IMR-90 (cell line): ENCODE results near the gene UBL3. TPM values are rescaled to one million over a fixed set of nuclear protein-coding genes. Genes with fewer than 3 reads are reported as not detected.

ENCODE experiments used
- ATAC-seq: fragments of 200-7000 bp; cut with Tn5 transposase; 2 replicates; pipeline ENCODE4 v1.9.1; 2020; ENCODE audit warnings: low read depth, mild to moderate bottlenecking, moderate library complexity
- BruUV-seq: library from RNA; stranded (reverse); fragments of 400-500 nt; replicated peaks from 2 replicates; lab custom pipeline; 2021; lab: Mats Ljungman, UMichigan
- CTCF ChIA-PET: fragments of 300-600 bp; formaldehyde crosslinking; extraction: SDS; loops from one replicate; lab custom pipeline; 2021; ENCODE audit warnings: antibody characterized with exemption; lab: Yijun Ruan, JAX
- POLR2A ChIA-PET: fragments of 300-600 bp; sonication (Branson Sonifier 250); formaldehyde crosslinking; loops from one replicate; lab custom pipeline; 2022; ENCODE audit warnings: antibody characterized with exemption; ENCODE audit not compliant: unreplicated experiment; lab: Charles Lee
- DNase-seq: peaks from one replicate; pipeline ENCODE4 v3.0.0; 2013
- H2AFZ ChIP-seq: replicated peaks from 2 replicates; pipeline ENCODE3; 2013; ENCODE audit warnings: low read length, mild to moderate bottlenecking; ENCODE audit not compliant: poor library complexity
- H2AK5ac ChIP-seq: 2 replicates; pipeline ENCODE4 v1.6.1; 2013; ENCODE audit warnings: low read depth, low read length, inconsistent platforms
- H2AK9ac ChIP-seq: replicated peaks from 2 replicates; pipeline ENCODE3; 2013; ENCODE audit warnings: mild to moderate bottlenecking, low read depth, low read length, moderate library complexity; ENCODE audit not compliant: poor library complexity
- H2BK120ac ChIP-seq: 2 replicates; pipeline ENCODE4 v1.6.1; 2013; ENCODE audit warnings: low read depth, low read length, inconsistent platforms
- H2BK15ac ChIP-seq: 3 replicates; pipeline ENCODE4 v1.6.1; 2013; ENCODE audit warnings: low read depth, low read length, inconsistent platforms
- H2BK20ac ChIP-seq: 2 replicates; pipeline ENCODE4 v1.6.1; 2013; ENCODE audit warnings: low read depth, mild to moderate bottlenecking, inconsistent platforms, low read length, moderate library complexity
- H2BK5ac ChIP-seq: 2 replicates; pipeline ENCODE4 v1.6.1; 2013; ENCODE audit warnings: mild to moderate bottlenecking, low read depth, low read length, inconsistent platforms; ENCODE audit not compliant: poor library complexity, severe bottlenecking
- H3K14ac ChIP-seq: replicated peaks from 2 replicates; pipeline ENCODE4 v1.6.1; 2013; ENCODE audit warnings: low read depth, low read length, inconsistent platforms
- H3K18ac ChIP-seq: 2 replicates; pipeline ENCODE4 v1.6.1; 2013; ENCODE audit warnings: low read depth, low read length, control low read depth
- H3K23ac ChIP-seq: 2 replicates; pipeline ENCODE4 v1.6.1; 2013; ENCODE audit warnings: low read depth, low read length, inconsistent platforms
- H3K27ac ChIP-seq: 2 replicates; pipeline ENCODE4 v1.5.1; 2013; ENCODE audit warnings: mild to moderate bottlenecking, control low read depth, low read length; ENCODE audit not compliant: insufficient read depth
- H3K27me3 ChIP-seq: 2 replicates; pipeline ENCODE4 v1.6.1; 2013; ENCODE audit warnings: low read length; ENCODE audit not compliant: control insufficient read depth, insufficient read depth
- H3K36me3 ChIP-seq: 2 replicates; pipeline ENCODE4 v1.6.1; 2013; ENCODE audit warnings: low read length, mixed read lengths; ENCODE audit not compliant: control insufficient read depth, insufficient read depth
- H3K4ac ChIP-seq: 2 replicates; pipeline ENCODE4 v1.6.1; 2013; ENCODE audit warnings: low read depth, low read length, inconsistent platforms
- H3K4me1 ChIP-seq: 2 replicates; pipeline ENCODE4 v1.6.1; 2013; ENCODE audit warnings: low read length, mixed read lengths; ENCODE audit not compliant: control insufficient read depth, insufficient read depth
- H3K4me2 ChIP-seq: 2 replicates; pipeline ENCODE4 v1.6.1; 2013; ENCODE audit warnings: low read depth, mild to moderate bottlenecking, control low read depth, low read length, moderate library complexity
- H3K4me3 ChIP-seq: 2 replicates; pipeline ENCODE4 v1.5.1; 2013; ENCODE audit warnings: low read depth, mild to moderate bottlenecking, control low read depth, low read length, moderate library complexity; ENCODE audit not compliant: insufficient read depth
- H3K56ac ChIP-seq: 2 replicates; pipeline ENCODE4 v1.6.1; 2013; ENCODE audit warnings: low read length, inconsistent platforms; ENCODE audit not compliant: insufficient read depth; ENCODE audit errors: extremely low read depth
- H3K79me1 ChIP-seq, 2 experiments: 2 replicates each; pipeline ENCODE4 v1.6.1; 2013; ENCODE audit warnings: low read length in 2 of 2, inconsistent platforms in 1 of 2, low read depth in 1 of 2
- H3K9ac ChIP-seq: 2 replicates; pipeline ENCODE4 v1.6.1; 2013; ENCODE audit warnings: low read depth, low read length, control low read depth
- H3K9me1 ChIP-seq: 2 replicates; pipeline ENCODE4 v1.6.1; 2013; ENCODE audit warnings: low read length, inconsistent platforms; ENCODE audit not compliant: insufficient read depth
- H3K9me3 ChIP-seq: 2 replicates; pipeline ENCODE4 v1.6.1; 2013; ENCODE audit warnings: low read length; ENCODE audit not compliant: control insufficient read depth, insufficient read depth
- H4K20me1 ChIP-seq: 2 replicates; pipeline ENCODE4 v1.6.1; 2013; ENCODE audit warnings: low read length, inconsistent platforms; ENCODE audit not compliant: insufficient read depth
- H4K5ac ChIP-seq: 2 replicates; pipeline ENCODE4 v1.6.1; 2013; ENCODE audit warnings: mild to moderate bottlenecking, low read depth, low read length, control low read depth
- H4K8ac ChIP-seq, 2 experiments: 2 replicates each; pipeline ENCODE4 v1.6.1; 2013; ENCODE audit warnings: low read depth in 2 of 2, low read length in 2 of 2, control low read depth in 1 of 2, inconsistent platforms in 1 of 2
- H4K91ac ChIP-seq: 2 replicates; pipeline ENCODE4 v1.6.1; 2013; ENCODE audit warnings: low read depth, low read length, inconsistent platforms; ENCODE audit not compliant: insufficient read depth
- BHLHE40 ChIP-seq: fragments of 150-350 bp; IDR thresholded peaks from 2 replicates; pipeline ENCODE4 v1.6.1; 2016; ENCODE audit warnings: mild to moderate bottlenecking, low read depth, low read length
- CEBPB ChIP-seq: IDR thresholded peaks from 2 replicates; pipeline ENCODE4 v1.6.1; 2012; ENCODE audit warnings: low read depth, low read length, improper control_type of control experiment
- CTCF ChIP-seq: conservative IDR thresholded peaks from 2 replicates; pipeline ENCODE4 v1.5.1; 2012; ENCODE audit warnings: mild to moderate bottlenecking, low read depth, low read length, improper control_type of control experiment
- ELK1 ChIP-seq: fragments of 150-350 bp; IDR thresholded peaks from 2 replicates; pipeline ENCODE4 v1.6.1; 2016; ENCODE audit warnings: low read depth, mild to moderate bottlenecking, low read length, moderate library complexity, borderline replicate concordance
- USF2 ChIP-seq: fragments of 150-350 bp; IDR thresholded peaks from 2 replicates; pipeline ENCODE4 v1.6.1; 2017; ENCODE audit warnings: mild to moderate bottlenecking, antibody characterized with exemption, low read length, low read depth
- WGBS, 2 experiments: methylation state at CpG; one replicate each; pipeline versions ENCODE4 v1.1.5 to v1.1.7; 2013; ENCODE audit warnings: missing lambda C conversion rate in 2 of 2; ENCODE audit not compliant: insufficient read length in 1 of 2; ENCODE audit errors: extremely low coverage in 2 of 2; 5-methylcytosine and 5-hydroxymethylcytosine counted together
- dilution Hi-C: fragments of 300-500 bp; cut with HindIII; formaldehyde crosslinking; loops from one replicate; pipeline ENCODE4 v1.14.3; 2018; ENCODE audit warnings: low sequenced_read_pairs; ENCODE audit not compliant: unreplicated experiment
- in situ Hi-C: fragments of 300-500 bp; cut with MboI; formaldehyde crosslinking; loops from 3 replicates; pipeline ENCODE4 v1.14.3; 2019; ENCODE audit warnings: low sequenced_read_pairs, inconsistent platforms, mixed read lengths
- intact Hi-C: fragments of 100-400 bp; cut with micrococcal nuclease; formaldehyde crosslinking; loops from 2 replicates; pipeline ENCODE4 v1.10.0; 2022
- polyA plus RNA-seq, 3 experiments: library from polyadenylated mRNA; depleted of rRNA; stranded (reverse); fragments of >200 nt; gene quantifications; 2 replicates each; pipeline ENCODE4 v1.2.3, GENCODE V29; 2012; ENCODE audit warnings: low replicate concordance in 1 of 3
- total RNA-seq: library from RNA; depleted of rRNA; stranded (reverse); fragments of >200 nt; gene quantifications from 2 replicates; pipeline ENCODE4 v1.2.3, GENCODE V29; 2012

UBL3 gene
- total and polyA plus RNA-seq, 2 of the 4 experiments (the other 2 are of a cell fraction): 16.0 to 19.9 TPM

GRCh38 chr13:29745704-29746103, 104.7 kb downstream of the UBL3 start:
- H3K14ac ChIP-seq: no peak overlapping the region

More at GRCh38 chr13:29745704-29746103, 104.7 kb downstream of the UBL3 start:
- ChIA-PET POLR2A (no interaction called here), CTCF (no interaction called here)
- H3K27ac ChIP-seq: no peak overlapping the region
- H3K36me3 ChIP-seq: no peaks in the 10 kb centered on the region
- H3K9ac ChIP-seq: no peak overlapping the region
- no peak overlapping the region for H2AK9ac ChIP-seq
- no peak overlapping the region for H2BK120ac ChIP-seq
- no peak overlapping the region for H3K4ac ChIP-seq
- H2BK20ac ChIP-seq: no peak overlapping the region
- H3K9me1 ChIP-seq: peaks cover 8% of the 10 kb centered on the region; the same call in 1 of the 2 replicates
- no peak overlapping the region for H3K4me2 ChIP-seq
- H4K5ac ChIP-seq: no peak overlapping the region
- H3K56ac ChIP-seq: no peak overlapping the region
- no TSS peak for BruUV-seq
- no peak overlapping the region for H2BK5ac ChIP-seq
- TF ChIP-seq USF2 (no peak), BHLHE40 (no peak), ELK1 (no peak), CEBPB (no peak), CTCF (no peak)
- no peak for ATAC-seq
- no peaks in the 10 kb centered on the region for H3K9me3 ChIP-seq
- no peak overlapping the region for H2BK15ac ChIP-seq
- intact Hi-C loops (no loop called here), in situ Hi-C loops (no loop called here), dilution Hi-C loops (no loop called here)
- H3K18ac ChIP-seq: no peak overlapping the region
- no peak overlapping the region for H4K91ac ChIP-seq
- WGBS, 2 experiments: 92% methylated on average over 4 of the region's 6 CpGs; no CpG with 5 or more reads in 1 of the 2 experiments
- peaks cover 4% of the 10 kb centered on the region; the same call in 1 of the 2 replicates for H3K4me1 ChIP-seq
- no peak overlapping the region for H3K23ac ChIP-seq
- no peak for DNase-seq
- no peak overlapping the region for H3K4me3 ChIP-seq
- no peaks in the 10 kb centered on the region for H4K20me1 ChIP-seq
- H4K8ac ChIP-seq: no peak overlapping the region
- H3K27me3 ChIP-seq: peaks cover 10% of the 10 kb centered on the region
- no peak overlapping the region for H2AFZ ChIP-seq
- H2AK5ac ChIP-seq: no peak overlapping the region
- no peaks in the 10 kb centered on the region for H3K79me1 ChIP-seq
